ENCODE results near the gene DHX32.
"Not testable (repeated sequence)": the region's sequence is repeated elsewhere in the genome, so short reads cannot be mapped to it uniquely, and the experiment has no call there.

The DHX32 gene

DNA sequence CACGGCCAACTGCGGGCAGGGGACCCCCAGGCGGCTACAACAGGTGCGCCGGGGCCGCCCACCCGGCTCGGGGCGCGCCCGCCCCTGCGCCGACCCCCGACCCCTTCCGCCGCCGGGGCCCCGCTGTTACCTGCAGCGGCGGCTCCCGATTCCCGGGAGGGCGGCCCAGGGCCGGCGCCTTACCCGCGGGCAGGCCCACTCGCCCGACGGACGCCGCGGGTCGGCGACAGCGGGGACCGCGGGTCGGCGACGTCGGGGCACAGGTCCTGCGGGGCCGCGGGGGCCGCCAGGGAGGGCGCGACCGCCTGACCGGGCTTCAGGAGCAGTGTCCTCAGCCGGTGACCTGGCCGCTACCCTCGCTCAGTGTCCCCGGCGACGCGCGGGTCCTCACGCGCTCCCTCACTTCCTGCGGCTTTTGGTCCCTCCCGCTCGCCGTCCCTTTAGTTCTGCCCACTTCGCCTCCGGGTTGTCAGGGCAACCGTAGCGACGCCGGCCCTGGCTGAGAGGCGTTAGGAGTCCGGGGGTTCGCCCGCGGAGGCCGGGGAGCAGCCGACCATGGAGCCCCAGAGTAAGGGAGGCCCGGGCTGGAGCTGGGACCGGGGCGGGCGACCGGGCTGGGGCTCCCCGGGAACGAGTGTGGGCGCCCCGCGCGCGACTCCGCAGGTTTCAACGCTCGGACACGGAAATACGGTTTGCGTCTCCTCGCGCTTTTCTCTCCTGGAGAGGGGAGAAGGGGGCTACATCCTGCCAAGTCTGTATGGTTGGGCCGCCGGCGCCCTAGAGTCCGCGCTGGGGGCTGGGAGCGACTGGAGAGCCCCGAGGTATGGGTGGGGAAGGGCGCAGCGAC, 15.2 kb upstream of the DHX32 start, which contains the start of gene FANK1:
FANK1 (plus strand) TSS at position 477 of the 847 bp plus-strand sequence; CDS start at position 556, 79 bp downstream.
- DNase-seq (ENCODE audit: low spot score), result peak; percentile 92

DNA sequence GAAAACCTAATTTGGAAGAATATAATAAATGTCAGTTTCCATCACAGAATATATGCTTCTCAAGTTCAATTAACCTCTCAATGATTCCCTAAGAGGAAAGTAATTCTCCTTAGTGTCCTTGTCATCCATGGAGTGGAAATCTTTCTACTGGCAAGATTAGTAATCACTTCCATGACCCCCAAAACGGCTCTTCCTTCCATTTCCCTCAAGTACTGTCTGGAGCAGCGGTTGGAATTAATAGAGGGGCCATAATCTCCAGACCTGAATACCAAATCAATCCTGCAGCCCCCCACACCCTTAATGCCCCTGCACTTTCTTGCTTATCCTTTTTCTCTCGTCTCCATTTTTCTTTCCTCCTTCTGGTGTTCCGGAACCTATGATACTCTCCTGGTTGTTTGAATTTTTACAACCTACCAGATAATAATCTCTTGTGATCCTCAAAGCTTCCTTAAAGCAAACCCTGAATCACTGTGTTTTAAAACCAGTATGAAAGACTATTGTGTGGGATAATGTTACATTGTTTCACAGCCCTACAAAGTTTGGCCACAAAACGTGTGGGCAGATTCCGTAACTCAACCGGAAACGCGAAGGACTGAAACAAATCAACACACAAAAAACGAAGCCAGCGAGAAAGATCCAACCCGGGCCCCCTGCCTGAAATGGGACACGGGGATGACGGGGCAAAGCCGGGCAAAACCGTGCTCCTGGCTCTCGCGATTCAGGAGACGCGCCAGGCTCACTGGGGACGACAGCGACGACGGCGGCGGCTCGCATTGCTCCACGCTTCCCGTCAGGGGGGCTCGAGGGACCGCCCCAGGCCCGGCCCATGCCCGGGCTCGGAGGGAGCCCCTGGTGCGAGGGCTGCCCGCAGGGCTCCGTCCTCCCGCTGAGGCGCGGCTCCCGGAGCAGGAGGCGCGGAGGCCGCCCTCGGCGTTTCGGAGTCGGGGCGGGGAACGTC, 14.3 kb upstream of the DHX32 start:
- peak; percentile 85 for DNase-seq (ENCODE audit: low spot score)

DNA sequence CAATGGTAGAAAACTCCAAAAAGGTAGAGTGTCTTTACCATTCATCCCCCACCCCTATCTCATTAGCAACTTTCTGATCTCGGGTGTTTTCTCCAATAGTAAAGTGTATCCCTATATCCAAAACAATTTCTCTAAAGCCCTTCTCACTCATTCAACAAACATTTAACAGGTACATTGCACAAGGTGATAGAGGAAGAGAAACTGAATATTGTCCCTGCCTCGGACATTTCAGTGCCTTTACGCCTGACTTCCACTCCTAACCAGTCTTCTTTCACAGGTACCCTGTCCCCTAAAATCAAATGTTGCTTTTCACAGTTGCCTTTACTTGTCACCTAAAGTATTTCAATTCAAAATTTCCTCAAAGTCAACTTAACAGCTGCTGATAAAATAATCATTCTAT, 13.1 kb upstream of the DHX32 start:
- DNase-seq (ENCODE audit: low spot score), result not testable (repeated sequence)

DNA sequence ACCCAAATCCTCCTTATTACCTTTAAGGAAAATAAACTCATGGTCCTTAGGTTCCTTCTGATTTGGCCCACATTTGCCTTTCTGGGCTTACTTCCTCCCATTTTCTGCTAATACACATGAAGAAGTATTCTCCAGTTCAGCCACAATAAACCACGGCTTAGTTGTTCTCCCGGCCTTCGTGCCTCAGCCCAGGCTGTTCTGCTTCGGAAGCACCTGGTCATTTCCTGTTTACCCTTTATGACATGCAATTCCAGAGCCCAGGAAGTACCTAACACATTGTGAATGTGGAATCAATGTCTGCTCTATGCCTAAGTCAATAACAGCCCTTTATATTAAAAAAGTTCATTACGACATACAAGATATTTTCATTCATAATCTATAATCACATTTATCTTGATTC, 11.3 kb upstream of the DHX32 start:
- not testable (repeated sequence) for DNase-seq (ENCODE audit: low spot score)

DNA sequence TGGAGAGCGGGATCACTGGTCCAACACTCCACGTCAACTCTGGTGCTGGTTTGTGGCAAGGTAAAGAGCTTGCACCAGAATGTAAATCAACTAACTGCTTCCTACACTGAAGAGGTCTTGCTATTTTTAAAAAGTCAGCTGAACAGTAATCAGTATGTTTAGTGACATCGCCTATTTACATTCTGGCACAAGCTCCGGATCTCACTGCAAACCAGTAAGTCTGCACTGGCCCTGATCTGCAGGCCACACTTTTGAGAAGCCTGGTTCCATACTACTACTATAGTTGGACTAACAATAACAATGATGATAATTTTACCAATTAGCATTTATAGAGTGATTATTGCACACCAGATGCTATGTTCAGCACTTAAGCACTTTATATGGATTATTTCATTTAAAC, 8.3 kb upstream of the DHX32 start:
- DNase-seq (ENCODE audit: low spot score), result not testable (repeated sequence)

DNA sequence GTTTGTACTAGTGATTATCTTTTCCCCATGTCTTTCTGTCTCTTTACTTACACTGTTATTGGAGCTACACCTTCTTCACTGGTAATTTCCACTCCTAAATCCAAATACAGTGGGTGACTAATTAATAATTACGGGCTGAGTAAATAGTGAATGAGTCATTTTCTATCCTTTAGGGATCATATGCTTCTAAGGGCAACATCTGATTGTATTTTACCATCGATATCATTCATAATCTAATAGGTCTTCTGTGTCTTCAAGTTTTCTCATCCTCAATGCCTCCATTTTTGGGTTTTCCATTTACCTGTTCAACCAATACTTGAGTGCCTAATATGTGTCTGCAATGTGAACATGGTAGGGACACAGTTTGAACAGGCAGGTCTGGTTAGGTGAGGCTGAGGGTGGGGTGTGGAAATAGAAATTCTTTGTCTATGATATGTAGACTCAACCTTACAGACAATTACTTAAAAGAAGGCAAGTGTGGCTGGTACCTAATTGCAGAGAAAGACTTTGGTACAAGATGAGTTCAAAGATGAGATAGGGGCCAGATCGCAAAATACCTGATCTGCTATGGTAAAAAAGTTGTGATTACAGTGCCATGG, 5.9 kb upstream of the DHX32 start:
- no peak for DNase-seq (ENCODE audit: low spot score)

DNA sequence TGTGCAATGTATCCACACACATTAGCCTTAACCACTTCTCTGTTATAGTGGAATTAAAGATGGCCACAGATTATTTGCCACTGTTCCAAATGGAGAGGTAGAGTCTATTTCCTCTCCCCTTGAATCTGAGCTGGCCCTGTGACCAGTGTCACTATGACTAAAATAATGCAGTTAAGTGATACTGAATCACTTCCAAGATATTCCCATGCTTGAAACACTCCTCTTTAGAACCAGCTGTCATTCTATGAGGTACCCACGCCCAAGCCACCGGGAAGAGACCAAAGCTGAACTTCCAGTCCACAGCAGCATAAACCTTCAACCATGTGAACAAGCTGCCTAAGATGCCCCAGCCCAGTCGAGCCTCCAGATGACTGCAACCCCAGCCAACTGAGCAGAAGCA, 2.1 kb upstream of the DHX32 start:
- DNase-seq (ENCODE audit: low spot score), result no peak

DNA sequence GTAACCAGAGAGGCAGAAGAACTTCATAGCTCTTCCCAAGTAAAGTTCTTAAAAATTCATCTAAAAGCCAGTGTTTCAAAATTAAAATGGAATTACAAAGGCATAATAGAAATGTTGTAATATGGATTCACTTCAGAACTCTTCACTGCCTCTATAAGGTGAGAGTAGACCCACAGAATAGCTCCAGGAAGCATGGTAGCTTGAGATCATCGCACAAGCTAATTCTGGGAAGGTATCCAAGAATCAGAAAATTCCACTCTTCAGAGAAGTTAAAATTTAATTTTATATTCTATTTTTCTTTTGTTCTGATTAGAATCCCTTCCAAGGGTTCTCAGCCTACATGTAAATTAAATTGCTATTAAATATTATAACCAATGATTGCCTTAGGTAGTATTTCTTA, 1.5 kb upstream of the DHX32 start:
- DNase-seq (ENCODE audit: low spot score), result no peak

DNA sequence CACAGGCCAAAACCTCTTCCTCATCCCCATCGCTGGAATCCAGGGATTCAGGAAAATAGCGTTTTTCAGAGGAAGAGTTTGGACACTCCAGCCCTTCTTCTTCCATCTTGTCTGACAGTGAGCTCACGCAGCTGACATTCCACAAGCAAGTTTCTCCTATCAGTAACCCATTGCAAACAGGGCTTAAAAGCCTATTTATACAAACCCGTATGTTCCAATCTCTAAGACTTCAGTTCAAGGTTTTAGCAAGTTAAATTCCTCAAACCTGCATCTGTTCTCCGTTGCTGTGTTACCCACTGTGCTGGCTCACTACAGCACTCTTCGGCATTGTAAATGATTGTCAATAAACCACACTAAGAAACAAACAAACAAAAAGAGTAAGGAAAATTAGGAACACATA, 373 bp downstream of the DHX32 start:
- DNase-seq (ENCODE audit: low spot score), result no peak

DNA sequence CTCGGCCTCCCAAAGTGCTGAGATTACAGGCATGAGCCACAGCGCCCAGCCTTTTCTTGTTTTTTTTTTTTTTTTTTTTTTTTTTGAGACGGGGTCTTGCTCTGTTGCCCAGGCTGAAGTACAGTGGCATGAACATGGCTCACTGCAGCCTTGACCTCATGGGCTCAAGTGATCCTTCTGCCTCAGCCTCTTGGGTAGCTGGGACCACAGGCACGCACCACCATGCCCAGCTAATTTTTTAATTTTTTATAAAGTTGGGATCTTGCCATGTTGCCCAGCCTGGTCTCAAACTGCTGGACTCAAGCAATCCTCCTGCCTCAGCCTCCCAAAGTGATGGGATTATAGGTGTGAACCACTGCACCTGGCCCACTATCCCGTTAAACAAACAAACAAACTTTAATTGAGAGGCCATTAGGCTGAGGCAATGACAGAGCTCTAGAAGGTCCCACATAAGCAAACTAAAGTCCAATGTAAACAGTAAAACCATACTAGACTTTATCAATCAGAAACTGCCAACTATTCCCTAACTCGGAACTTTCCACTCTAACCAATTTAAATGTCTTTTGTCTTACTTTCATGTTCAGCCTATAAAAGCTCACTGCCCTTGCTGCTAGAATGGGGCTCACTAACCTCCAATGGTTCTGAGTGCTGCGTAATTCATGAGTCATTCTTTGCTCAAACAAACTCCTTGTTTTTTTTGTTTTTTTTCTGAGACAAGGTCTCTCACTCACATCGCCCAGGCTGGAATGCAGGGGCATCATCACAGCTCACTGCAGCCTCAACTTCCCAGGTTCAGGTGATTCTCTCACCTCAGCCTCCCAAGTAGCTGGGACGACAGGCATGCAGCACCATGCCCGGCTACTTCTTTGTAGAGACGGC, 1.9 kb downstream of the DHX32 start:
- DNase-seq (ENCODE audit: low spot score), result no peak

DNA sequence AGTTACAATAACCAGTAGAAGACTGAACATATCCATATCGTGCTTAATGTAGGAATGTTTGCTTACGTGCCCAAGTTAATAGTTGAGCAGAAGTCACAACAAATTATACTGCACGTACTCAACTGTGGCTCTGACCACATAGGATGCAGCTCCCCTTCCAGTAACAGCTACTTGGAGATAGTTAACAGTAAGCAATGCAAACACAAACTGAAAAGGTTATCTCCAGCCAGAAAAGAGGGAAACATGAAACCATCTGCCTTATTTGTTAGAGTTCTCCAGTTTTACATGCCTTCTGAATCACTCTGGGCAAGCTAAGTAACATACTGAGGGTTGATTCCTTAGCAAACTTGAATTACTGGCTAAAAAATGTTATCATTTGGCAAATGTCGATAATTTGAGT, 9.8 kb downstream of the DHX32 start:
- DNase-seq (ENCODE audit: low spot score), result no peak

DNA sequence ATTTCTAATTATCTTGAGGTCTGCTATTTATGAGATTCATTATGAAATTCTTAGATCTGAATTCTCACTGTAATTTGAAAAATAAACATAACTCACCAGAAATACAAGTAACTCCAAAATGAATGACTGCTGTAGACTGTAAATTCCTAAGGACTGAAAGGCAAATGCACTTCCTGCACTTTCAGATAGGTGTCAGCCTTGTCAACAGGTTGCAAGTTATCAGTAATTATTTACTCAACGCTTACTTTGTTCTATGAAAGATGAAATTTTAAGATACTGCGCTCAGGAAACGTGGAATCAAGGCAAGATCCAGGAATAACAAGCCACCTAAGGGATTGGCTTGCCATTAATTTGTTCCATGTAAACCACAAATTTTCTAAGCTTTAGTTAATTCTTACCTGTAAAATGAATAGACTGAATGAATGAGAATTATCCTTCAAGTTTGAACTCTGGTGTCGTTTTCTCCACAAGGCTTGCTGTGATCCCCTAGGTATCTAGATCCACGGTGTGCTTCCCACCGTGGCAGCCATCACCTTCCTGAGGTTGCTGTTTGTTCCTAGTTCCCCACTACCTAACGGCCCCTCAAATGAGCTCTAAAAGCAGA, 12.6 kb downstream of the DHX32 start:
- no peak for DNase-seq (ENCODE audit: low spot score)

DNA sequence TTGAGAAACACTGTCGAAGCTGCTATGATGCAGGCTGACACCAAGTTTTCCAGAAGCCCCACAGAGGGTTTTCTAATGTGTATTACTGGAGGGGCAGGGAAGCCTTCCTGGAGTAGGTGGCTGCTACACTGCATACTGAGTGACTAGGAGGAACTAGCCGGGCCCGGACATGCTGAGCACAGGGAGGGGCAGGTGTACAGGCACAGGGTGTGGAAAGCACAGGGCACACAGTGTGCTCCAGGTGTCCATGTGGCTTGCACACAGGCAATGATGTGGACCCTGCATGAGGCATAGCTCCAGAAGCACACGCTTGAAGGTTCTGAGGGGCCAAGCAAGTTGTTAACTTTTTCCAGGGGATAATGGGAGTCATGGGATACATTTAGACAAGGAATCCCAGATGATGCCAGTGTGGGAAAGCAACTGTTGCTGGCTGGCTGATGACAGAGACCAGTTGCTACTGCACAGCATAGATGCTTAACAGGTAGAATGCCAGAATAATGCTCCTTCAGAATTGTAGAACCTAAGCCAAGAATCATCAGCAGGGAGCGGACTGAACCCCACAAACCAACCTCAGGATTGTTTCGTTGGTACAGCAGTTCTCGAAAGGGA, 14.6 kb downstream of the DHX32 start:
- no peak for DNase-seq (ENCODE audit: low spot score)

DNA sequence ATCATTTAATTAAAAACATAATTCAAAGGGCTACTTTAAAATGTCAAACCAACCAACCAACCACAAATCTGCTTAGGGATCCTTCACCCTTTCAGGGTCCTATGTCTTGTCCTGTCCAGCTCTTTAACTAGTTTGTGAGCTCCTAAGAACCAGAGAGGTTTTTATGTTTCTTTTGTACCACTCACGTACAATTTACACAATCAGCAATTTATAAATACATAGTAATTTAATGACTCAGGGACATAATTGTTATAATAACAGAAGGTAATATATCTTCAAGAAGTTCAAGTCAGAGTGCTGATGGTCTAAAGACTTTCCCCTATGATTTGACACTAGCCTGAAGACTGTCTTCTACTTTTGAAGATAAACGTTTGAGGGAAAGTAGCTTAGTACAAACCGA, 16.0 kb downstream of the DHX32 start:
- no peak for DNase-seq (ENCODE audit: low spot score)

DNA sequence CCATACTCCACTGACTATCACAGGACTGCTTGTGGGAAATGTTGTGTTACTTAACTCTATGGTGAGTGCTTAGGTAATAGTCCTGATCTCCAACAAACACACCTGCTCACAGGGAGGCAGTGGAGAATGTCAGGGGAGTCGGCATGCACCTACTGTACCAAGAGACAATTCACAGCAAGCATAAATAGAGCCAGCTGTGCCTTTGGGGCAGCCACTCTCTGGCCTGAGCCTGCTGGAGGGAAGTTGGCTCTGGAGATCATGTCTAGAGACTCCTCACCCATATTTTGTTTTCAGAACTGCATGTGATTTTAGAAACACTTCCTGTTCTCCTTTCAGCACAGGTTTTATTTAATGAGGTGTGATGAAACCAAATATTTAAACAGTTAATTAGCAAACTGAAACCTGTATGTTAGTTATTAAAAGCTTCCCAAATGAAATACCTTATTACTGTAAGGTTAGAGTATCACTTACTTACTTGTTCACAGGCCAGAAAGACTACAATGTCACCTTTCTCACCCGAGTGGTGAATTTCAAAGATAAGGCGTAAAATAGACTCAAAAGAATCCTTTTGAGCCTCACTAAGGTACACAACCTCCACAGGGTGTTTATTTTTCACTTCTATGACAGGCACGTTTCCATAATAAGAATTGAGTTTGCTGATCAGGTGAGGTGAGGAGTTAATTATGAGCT, 21.8 kb downstream of the DHX32 start:
- DNase-seq (ENCODE audit: low spot score), result no peak

DNA sequence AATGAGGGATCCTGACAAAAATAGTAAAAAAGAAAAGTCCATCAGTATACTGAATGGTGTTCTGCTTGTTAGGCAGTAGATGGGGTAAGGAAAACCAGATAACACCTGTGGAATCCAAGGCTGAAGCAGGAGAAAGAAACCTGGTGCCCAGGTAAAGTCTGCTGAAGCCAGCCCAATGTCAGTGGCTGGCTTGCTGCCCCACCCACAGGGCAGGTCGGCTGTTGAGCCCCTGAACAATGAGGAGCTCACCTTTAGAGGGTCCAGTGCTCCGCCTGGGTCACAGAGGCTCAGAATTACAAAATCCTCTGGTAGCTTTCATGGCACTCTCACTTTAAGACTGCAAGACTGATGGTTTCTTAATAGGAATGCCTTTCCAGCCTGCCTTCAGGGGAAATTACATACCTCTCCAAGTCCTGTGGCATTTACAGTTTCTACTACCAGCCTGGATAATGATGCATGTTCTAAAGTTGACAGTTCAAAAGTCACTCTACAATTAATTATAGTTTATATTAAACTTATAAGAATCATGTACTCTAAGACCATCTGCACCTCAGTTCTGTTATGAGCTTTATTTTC, 23.8 kb downstream of the DHX32 start:
- no peak for DNase-seq (ENCODE audit: low spot score)

DNA sequence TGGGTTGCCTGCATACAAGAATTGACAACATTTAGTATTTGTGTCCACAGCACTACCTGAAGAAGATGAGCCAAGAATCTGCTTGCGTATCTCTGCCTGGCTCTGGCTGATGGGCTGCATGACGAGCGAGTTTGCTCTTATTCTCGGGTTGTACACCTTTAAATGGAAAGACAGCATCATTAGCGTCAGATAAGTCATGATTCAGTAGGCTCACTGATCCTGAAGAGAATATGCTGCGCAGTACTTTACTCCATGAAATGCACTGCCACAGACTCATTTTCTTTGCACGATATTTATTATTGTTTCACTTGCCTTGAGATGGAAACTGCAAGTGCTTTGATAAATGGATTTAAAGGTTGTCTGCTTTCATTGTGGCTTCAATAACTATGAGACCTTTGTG, 28.6 kb downstream of the DHX32 start:
- DNase-seq (ENCODE audit: low spot score), result no peak

DNA sequence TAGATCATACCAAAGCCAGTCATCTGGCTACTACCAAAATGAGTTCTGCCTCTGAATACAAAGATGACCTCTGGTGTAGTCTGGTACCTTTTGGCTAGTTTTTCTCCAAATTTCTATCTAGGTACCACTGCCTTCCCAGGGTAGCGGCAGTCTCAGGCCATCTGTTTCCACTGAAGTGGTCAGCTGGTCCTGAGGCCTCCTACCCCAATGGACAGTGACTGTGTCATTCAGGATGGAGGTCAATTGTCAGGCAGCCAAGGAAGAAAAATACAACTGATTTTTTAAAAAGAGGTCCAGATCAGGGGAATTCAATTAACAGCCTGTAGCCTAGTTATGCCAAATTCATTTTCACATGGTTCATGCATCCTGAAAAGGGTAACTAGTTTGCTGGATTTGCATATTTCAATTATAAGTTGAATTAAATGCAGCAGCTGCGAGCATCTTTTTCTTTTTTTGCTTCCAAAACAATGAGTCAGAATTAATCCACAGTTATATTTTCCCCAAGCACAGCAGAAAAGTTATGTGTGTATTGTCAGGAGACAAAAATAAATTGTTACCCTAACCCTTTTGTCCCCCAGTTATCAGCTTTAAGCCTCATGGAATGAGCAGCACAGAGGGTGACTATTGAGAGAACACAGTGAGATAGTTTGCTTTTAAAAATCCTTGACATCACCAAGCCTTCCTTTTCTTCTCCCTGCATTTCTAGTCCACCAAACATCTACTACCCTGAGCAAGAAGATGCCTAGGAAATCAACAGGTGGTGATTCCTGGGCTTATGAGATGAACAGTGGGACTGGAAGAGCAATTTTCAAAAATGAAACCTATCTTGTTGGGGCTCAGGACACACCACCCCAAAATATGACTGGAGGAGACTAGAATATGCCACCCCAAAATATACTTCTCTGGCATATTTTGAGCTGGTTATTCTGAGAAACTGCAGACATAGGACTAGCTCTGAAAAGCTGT, 30.0 kb downstream of the DHX32 start:
- no peak for DNase-seq (ENCODE audit: low spot score)

All from ecto neural progenitor cell (in vitro differentiated cells).